PFSK-1 (cell line): ENCODE results near the gene MPST.

ENCODE experiments used
- FOXP2 ChIP-seq: optimal IDR thresholded peaks from 2 replicates; pipeline ENCODE3; 2011; ENCODE audit warnings: borderline replicate concordance, control low read depth, inconsistent platforms; ENCODE audit not compliant: insufficient read depth; ENCODE audit errors: extremely low read length, extremely low read depth
- POLR2AphosphoS5 ChIP-seq: IDR thresholded peaks from 2 replicates; pipeline ENCODE4 v1.6.1; 2012; ENCODE audit warnings: low read depth, mild to moderate bottlenecking, control low read depth, low read length, moderate library complexity
- TAF1 ChIP-seq: IDR thresholded peaks from 2 replicates; pipeline ENCODE4 v1.6.1; 2012; ENCODE audit warnings: low read length, control low read depth, borderline replicate concordance; ENCODE audit not compliant: insufficient read depth
- TF ChIP-seq, protein P1 (sequence below), 2 experiments: IDR thresholded peaks; 2 replicates each; pipeline versions ENCODE4 v1.6.1 to v1.8.0; 2011 to 2012; ENCODE audit warnings: low read depth in 2 of 2, low read length in 2 of 2, control low read depth in 1 of 2, inconsistent platforms in 1 of 2, mild to moderate bottlenecking in 1 of 2, moderate library complexity in 1 of 2; ENCODE audit not compliant: insufficient read depth in 1 of 2

DNA sequence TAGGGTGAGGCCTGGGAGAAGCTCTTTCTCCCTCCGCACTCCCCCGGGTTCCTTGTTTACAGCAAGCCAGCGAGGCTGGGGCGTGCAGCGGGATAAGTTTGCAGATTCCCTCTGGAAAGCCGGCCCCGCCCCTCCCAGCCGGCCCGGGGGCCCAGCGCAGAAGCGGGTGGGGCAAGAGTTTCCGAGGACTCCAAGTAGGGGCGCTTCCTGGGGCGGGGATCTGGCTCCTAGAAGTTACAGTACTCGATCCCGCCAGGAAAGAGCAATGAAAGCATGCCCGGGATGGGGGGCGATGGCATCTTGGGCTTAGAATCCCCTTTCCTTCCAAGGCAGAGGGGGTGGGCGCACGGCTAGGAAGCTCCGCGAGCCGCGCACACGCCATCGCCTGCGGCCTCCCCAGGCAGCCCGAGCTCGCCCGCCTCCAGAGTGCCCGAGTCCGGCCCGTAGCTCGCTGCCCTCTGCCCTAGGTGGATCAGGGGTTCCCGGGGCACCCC lies 680 bp upstream of the MPST start:
- TF ChIP-seq, protein P1, sequence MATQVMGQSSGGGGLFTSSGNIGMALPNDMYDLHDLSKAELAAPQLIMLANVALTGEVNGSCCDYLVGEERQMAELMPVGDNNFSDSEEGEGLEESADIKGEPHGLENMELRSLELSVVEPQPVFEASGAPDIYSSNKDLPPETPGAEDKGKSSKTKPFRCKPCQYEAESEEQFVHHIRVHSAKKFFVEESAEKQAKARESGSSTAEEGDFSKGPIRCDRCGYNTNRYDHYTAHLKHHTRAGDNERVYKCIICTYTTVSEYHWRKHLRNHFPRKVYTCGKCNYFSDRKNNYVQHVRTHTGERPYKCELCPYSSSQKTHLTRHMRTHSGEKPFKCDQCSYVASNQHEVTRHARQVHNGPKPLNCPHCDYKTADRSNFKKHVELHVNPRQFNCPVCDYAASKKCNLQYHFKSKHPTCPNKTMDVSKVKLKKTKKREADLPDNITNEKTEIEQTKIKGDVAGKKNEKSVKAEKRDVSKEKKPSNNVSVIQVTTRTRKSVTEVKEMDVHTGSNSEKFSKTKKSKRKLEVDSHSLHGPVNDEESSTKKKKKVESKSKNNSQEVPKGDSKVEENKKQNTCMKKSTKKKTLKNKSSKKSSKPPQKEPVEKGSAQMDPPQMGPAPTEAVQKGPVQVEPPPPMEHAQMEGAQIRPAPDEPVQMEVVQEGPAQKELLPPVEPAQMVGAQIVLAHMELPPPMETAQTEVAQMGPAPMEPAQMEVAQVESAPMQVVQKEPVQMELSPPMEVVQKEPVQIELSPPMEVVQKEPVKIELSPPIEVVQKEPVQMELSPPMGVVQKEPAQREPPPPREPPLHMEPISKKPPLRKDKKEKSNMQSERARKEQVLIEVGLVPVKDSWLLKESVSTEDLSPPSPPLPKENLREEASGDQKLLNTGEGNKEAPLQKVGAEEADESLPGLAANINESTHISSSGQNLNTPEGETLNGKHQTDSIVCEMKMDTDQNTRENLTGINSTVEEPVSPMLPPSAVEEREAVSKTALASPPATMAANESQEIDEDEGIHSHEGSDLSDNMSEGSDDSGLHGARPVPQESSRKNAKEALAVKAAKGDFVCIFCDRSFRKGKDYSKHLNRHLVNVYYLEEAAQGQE (IDR thresholded peaks at IDR 0.05; ENCODE audit: insufficient read depth in 1 of 2, low read depth in 2 of 2, low read length in 2 of 2): no peak
- TF ChIP-seq POLR2AphosphoS5 (no peak), TAF1 (no peak), FOXP2 (no peak)
